ENCODE data around the gene FABP1. TPM values are rescaled to one million over a fixed set of nuclear protein-coding genes. Genes with fewer than 3 reads are reported as not detected.

FABP1 gene
- total RNA-seq, 1 donor = not detected

- no peaks in the 10 kb centered on the region for H3K79me2 ChIP-seq (ENCODE audit: insufficient read depth, low read length)
- no peaks in the 10 kb centered on the region for H3K9me3 ChIP-seq (ENCODE audit: low read depth, low read length)
- H3K4me2 ChIP-seq (ENCODE audit: insufficient read depth, low read length) = no peak overlapping the region
- no peak overlapping the region for H3K27ac ChIP-seq (ENCODE audit: low read depth, low read length)
- no peaks in the 10 kb centered on the region for H4K20me1 ChIP-seq (ENCODE audit: insufficient read depth, low read length)
- no peak overlapping the region for H3K4me3 ChIP-seq (ENCODE audit: insufficient read depth, low read length)
- no peaks in the 10 kb centered on the region for H3K36me3 ChIP-seq (ENCODE audit: insufficient read depth, low read length)
- no peaks in the 10 kb centered on the region for H3K4me1 ChIP-seq (ENCODE audit: insufficient read depth, low read length)
- H3K27me3 ChIP-seq (ENCODE audit: insufficient read depth, low read length) = no peaks in the 10 kb centered on the region
- no peak for DNase-seq (ENCODE audit: insufficient read length, low spot score, missing footprints)
- no peak overlapping the region for H2AFZ ChIP-seq (ENCODE audit: low read length)
- no peak for TF ChIP-seq CTCF (IDR thresholded peaks at IDR 0.05; ENCODE audit: extremely low read depth, low read depth, low read length)
Measured at GRCh38 chr2:88139203-88139702, 11.4 kb upstream of the FABP1 start.

- TF ChIP-seq CTCF (IDR thresholded peaks at IDR 0.05; ENCODE audit: extremely low read depth, low read depth, low read length) = no peak
- Histone ChIP-seq H3K4me1 (ENCODE audit: insufficient read depth, low read length) (no peaks in the 10 kb centered on the region), H4K20me1 (ENCODE audit: insufficient read depth, low read length) (no peaks in the 10 kb centered on the region)
Measured at GRCh38 chr2:88137833-88138232, 10.0 kb upstream of the FABP1 start.

DNA sequence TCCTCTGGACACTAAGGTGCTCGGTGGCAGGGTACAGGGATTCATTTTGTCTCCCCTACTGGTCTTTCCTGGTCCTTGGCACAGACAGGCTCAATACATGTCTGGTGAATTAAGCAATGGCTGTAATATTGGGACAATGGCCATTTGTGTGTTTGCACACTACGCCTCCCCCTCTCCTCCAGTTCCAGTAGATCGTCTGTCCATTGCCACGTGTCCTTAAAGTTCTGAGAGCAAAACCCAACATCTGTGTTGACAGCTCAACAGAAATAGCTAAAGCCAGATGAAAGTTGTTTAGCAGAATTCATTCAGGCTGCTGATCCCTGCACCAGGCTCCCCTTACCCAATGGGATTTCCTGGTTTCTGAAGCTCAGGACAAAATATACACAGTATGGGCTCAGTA lies 9.0 kb upstream of the FABP1 start:
- no peaks in the 10 kb centered on the region for H3K36me3 ChIP-seq (ENCODE audit: insufficient read depth, low read length)
- H3K79me2 ChIP-seq (ENCODE audit: insufficient read depth, low read length) = no peaks in the 10 kb centered on the region
- no peaks in the 10 kb centered on the region for H3K9me3 ChIP-seq (ENCODE audit: low read depth, low read length)
- no peak overlapping the region for H2AFZ ChIP-seq (ENCODE audit: low read length)
- no peaks in the 10 kb centered on the region for H4K20me1 ChIP-seq (ENCODE audit: insufficient read depth, low read length)
- H3K4me3 ChIP-seq (ENCODE audit: insufficient read depth, low read length) = no peak overlapping the region
- H3K4me1 ChIP-seq (ENCODE audit: insufficient read depth, low read length) = no peaks in the 10 kb centered on the region
- H3K27ac ChIP-seq (ENCODE audit: low read depth, low read length) = no peak overlapping the region
- no peaks in the 10 kb centered on the region for H3K27me3 ChIP-seq (ENCODE audit: insufficient read depth, low read length)
- H3K4me2 ChIP-seq (ENCODE audit: insufficient read depth, low read length) = no peak overlapping the region
- TF ChIP-seq CTCF (IDR thresholded peaks at IDR 0.05; ENCODE audit: extremely low read depth, low read depth, low read length) = no peak
- no peak for DNase-seq (ENCODE audit: insufficient read length, low spot score, missing footprints)

More at GRCh38 chr2:88137833-88138232, 10.0 kb upstream of the FABP1 start:
- Histone ChIP-seq H2AFZ (ENCODE audit: low read length) (no peak overlapping the region), H3K79me2 (ENCODE audit: insufficient read depth, low read length) (no peaks in the 10 kb centered on the region), H3K9me3 (ENCODE audit: low read depth, low read length) (no peaks in the 10 kb centered on the region), H3K27me3 (ENCODE audit: insufficient read depth, low read length) (no peaks in the 10 kb centered on the region), H3K36me3 (ENCODE audit: insufficient read depth, low read length) (no peaks in the 10 kb centered on the region), H3K4me3 (ENCODE audit: insufficient read depth, low read length) (no peak overlapping the region), H3K27ac (ENCODE audit: low read depth, low read length) (no peak overlapping the region), H3K4me2 (ENCODE audit: insufficient read depth, low read length) (no peak overlapping the region)
- no peak for DNase-seq (ENCODE audit: insufficient read length, low spot score, missing footprints)

- H4K20me1 ChIP-seq (ENCODE audit: insufficient read depth, low read length) = no peaks in the 10 kb centered on the region
- no peak overlapping the region for H3K27ac ChIP-seq (ENCODE audit: low read depth, low read length)
- H3K9me3 ChIP-seq (ENCODE audit: low read depth, low read length) = no peaks in the 10 kb centered on the region
- H3K4me3 ChIP-seq (ENCODE audit: insufficient read depth, low read length) = no peak overlapping the region
- no peaks in the 10 kb centered on the region for H3K4me1 ChIP-seq (ENCODE audit: insufficient read depth, low read length)
- H2AFZ ChIP-seq (ENCODE audit: low read length) = no peak overlapping the region
- no peak for TF ChIP-seq CTCF (IDR thresholded peaks at IDR 0.05; ENCODE audit: extremely low read depth, low read depth, low read length)
- no peaks in the 10 kb centered on the region for H3K79me2 ChIP-seq (ENCODE audit: insufficient read depth, low read length)
- H3K27me3 ChIP-seq (ENCODE audit: insufficient read depth, low read length) = no peaks in the 10 kb centered on the region
- no peak for DNase-seq (ENCODE audit: insufficient read length, low spot score, missing footprints)
- H3K36me3 ChIP-seq (ENCODE audit: insufficient read depth, low read length) = no peaks in the 10 kb centered on the region
- no peak overlapping the region for H3K4me2 ChIP-seq (ENCODE audit: insufficient read depth, low read length)
Measured at GRCh38 chr2:88133875-88134274, 6.0 kb upstream of the FABP1 start.
